Stomach (tissue), 9 donors: ENCODE measurements around the gene DBR1. TPM values are rescaled to one million over a fixed set of nuclear protein-coding genes. Genes with fewer than 3 reads are reported as not detected.

Source experiments
- DNase-seq, 2 donors: peaks; one replicate each; pipeline versions ENCODE4 v3.0.0 to v3.0.0-alpha.2; 2013 to 2019
- H3K27ac ChIP-seq, 5 donors: fragments of 200-600 bp in 4 of 5; sonication (generic) in 4 of 5; one replicate each; pipeline ENCODE4 v1.5.1; 2013 to 2019; ENCODE audit warnings: mild to moderate bottlenecking in 1 of 5, moderate library complexity in 1 of 5
- H3K27me3 ChIP-seq, 3 donors: fragments of 200-600 bp; sonication (generic); one replicate each; pipeline ENCODE4 v1.5.1; 2017 to 2019; ENCODE audit warnings: mixed run types in 1 of 3
- H3K36me3 ChIP-seq, 4 donors: fragments of 200-600 bp; sonication (generic); 1 replicate in 3 of 4; 2 replicates in 1 of 4; pipeline ENCODE4 v1.5.1; 2016 to 2019
- H3K4me1 ChIP-seq, 4 donors: fragments of 200-600 bp; sonication (generic); one replicate each; pipeline ENCODE4 v1.5.1; 2016 to 2019
- H3K4me3 ChIP-seq, 4 donors: fragments of 200-600 bp; sonication (generic) in 3 of 4; one replicate each; pipeline ENCODE4 v1.5.1; 2016 to 2019; ENCODE audit warnings: mild to moderate bottlenecking in 1 of 4
- H3K9me3 ChIP-seq, 4 donors: fragments of 200-600 bp; sonication (generic); one replicate each; pipeline ENCODE4 v1.5.1; 2016 to 2019
- EP300 ChIP-seq: sonication (generic); formaldehyde crosslinking; IDR thresholded peaks from one replicate; pipeline ENCODE4 v1.6.1; 2017; ENCODE audit warnings: antibody characterized with exemption
- POLR2A ChIP-seq, 4 donors: fragments of 450-650 bp; IDR thresholded peaks; one replicate each; pipeline ENCODE4 v1.6.1; 2016; ENCODE audit warnings: antibody characterized with exemption in 4 of 4, control low read depth in 2 of 4, mild to moderate bottlenecking in 1 of 4, moderate library complexity in 1 of 4
- POLR2AphosphoS5 ChIP-seq, 3 donors: sonication (generic); formaldehyde crosslinking; IDR thresholded peaks; one replicate each; pipeline ENCODE4 v1.6.1; 2016; ENCODE audit warnings: antibody characterized with exemption in 3 of 3
- WGBS, 5 donors: extraction: QIAGEN DNeasy Blood & Tissue Kit in 3 of 5; methylation state at CpG; one replicate each; pipeline versions ENCODE4 v1.1.5 to v1.1.7; 2013 to 2018; 5-methylcytosine and 5-hydroxymethylcytosine counted together
- intact Hi-C: fragments of 100-400 bp; cut with DNase I; formaldehyde crosslinking; loops from one replicate; pipeline ENCODE4 v1.15.1; 2023; ENCODE audit warnings: low total_unique reads
- polyA plus RNA-seq, 3 donors: library from polyadenylated mRNA; stranded (reverse); fragments of 200-250 nt; gene quantifications; one replicate each; pipeline ENCODE4 v1.2.3, GENCODE V29; 2013
- total RNA-seq, 5 donors: library from RNA; depleted of rRNA; stranded (reverse); fragments of >200 nt; gene quantifications; one replicate each; pipeline versions ENCODE4 v1.1.0 to v1.2.3, GENCODE V29; 2014 to 2016
- TF ChIP-seq, protein P1 (sequence below), 7 experiments: fragments of 450-650 bp in 4 of 7; fragments of 200-600 bp in 3 of 7; sonication (generic) in 3 of 7; IDR thresholded peaks; one replicate each; pipeline ENCODE4 v1.5.1; 2016 to 2019; ENCODE audit warnings: antibody characterized with exemption in 7 of 7, control low read depth in 2 of 7, mild to moderate bottlenecking in 1 of 7
- donor health status: healthy with polysubstance abuse.
- donor health status: Bipolar disorder and iron deficiency.
- donor health status: healthy.

DBR1 gene
- total and polyA plus RNA-seq, 8 donors: 4.7 to 50.9 (median 9.8) TPM

DNA sequence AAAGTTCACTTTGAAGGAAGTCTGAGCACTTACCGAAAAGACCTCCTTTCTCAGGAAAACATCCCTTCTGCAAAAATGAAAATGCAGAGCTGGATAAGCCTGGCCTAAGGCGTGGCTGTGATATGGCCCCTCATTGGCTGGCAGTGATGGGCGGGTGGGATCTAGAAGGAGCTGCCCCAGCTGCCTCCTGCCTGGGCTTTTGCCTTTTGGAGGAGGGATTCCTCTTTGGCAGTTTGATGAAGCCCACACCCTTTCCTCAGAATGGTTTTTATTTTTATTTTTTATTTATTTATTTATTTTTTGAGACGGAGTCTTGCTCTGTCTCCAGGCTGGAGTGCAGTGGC, 55.3 kb downstream of the DBR1 start:
- Histone ChIP-seq H3K27me3 (peaks cover 0 to 8% (median 0%) of the 10 kb centered on the region in 3 donors), H3K27ac (peak overlapping the region in 1 of 5 donors; percentile 27), H3K4me1 (peaks cover 3 to 37% (median 18%) of the 10 kb centered on the region in 4 donors), H3K4me3 (no peak overlapping the region), H3K36me3 (no peaks in the 10 kb centered on the region), H3K9me3 (no peaks in the 10 kb centered on the region)
- 38 to 58% (median 44%) methylated on average over 4 of the region's 4 CpGs for WGBS, 5 donors
- TF ChIP-seq EP300 (no peak), POLR2A (IDR thresholded peaks at IDR 0.05) (no peak), POLR2AphosphoS5 (IDR thresholded peaks at IDR 0.05) (no peak)
- TF ChIP-seq, protein P1, sequence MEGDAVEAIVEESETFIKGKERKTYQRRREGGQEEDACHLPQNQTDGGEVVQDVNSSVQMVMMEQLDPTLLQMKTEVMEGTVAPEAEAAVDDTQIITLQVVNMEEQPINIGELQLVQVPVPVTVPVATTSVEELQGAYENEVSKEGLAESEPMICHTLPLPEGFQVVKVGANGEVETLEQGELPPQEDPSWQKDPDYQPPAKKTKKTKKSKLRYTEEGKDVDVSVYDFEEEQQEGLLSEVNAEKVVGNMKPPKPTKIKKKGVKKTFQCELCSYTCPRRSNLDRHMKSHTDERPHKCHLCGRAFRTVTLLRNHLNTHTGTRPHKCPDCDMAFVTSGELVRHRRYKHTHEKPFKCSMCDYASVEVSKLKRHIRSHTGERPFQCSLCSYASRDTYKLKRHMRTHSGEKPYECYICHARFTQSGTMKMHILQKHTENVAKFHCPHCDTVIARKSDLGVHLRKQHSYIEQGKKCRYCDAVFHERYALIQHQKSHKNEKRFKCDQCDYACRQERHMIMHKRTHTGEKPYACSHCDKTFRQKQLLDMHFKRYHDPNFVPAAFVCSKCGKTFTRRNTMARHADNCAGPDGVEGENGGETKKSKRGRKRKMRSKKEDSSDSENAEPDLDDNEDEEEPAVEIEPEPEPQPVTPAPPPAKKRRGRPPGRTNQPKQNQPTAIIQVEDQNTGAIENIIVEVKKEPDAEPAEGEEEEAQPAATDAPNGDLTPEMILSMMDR (IDR thresholded peaks at IDR 0.05): no peak
- intact Hi-C loops: loop anchor here (5.0 kb wide), 1 partner anchor 52 kb away; no protein-coding TSS in a partner anchor
- peak in 1 of 2 donors; percentile 17 for DNase-seq

DNA sequence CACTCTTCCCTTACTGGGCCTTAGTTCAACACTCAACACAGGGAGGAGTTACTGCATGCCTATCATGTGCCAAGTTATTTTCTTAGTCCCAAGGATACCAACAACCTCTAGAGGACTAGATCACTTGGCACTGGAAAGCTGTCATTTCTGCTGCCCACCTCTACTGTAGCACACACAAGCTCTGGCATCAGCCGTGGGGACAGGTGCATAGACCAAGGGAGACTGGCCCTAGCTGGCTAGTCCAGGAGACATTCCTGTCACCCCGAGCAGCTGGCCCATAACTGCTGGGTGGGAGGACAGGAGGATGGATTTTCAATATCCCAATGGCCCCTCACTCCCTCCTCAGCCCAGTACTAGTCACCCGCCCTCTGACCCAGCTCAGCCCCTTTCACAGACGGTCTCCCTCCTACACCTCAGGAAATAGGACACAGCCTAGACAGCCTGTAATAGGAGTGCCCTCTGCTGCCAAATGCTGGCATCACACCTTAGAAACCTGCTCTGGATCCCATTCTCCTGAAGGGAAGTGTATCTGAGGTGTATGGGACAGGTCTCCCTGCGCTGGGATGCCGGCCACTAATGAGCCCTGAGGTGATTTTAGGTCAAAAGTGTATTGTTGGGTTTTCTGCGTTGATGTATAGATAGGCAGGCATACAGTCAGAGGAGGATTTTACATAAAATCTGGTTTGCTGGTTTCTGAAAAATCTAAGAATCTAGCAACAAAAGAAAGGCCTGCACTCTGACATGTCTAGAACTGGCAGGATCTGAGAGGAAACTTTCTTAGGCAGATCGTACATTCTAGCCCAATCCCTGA, 55.9 kb downstream of the DBR1 start:
- peaks cover 0 to 8% (median 0%) of the 10 kb centered on the region in 3 donors for H3K27me3 ChIP-seq
- peak overlapping the region in 1 of 5 donors; percentile 27 for H3K27ac ChIP-seq
- DNase-seq: peak; percentile 83 to 88
- H3K4me1 ChIP-seq: peaks cover 7 to 40% (median 24%) of the 10 kb centered on the region in 4 donors
- TF ChIP-seq, protein P1 (IDR thresholded peaks at IDR 0.05): peak in 5 of 7 experiments; percentile 61 to 83 (median 74)
- TF ChIP-seq EP300: no peak
- intact Hi-C loops: loop anchor here (5.0 kb wide), 1 partner anchor 52 kb away; no protein-coding TSS in a partner anchor
- 22 to 28% (median 25%) methylated on average over 7 to 8 of the region's 8 CpGs for WGBS, 5 donors
- H3K9me3 ChIP-seq: no peaks in the 10 kb centered on the region
- no peak overlapping the region for H3K4me3 ChIP-seq
- no peaks in the 10 kb centered on the region for H3K36me3 ChIP-seq

DNA sequence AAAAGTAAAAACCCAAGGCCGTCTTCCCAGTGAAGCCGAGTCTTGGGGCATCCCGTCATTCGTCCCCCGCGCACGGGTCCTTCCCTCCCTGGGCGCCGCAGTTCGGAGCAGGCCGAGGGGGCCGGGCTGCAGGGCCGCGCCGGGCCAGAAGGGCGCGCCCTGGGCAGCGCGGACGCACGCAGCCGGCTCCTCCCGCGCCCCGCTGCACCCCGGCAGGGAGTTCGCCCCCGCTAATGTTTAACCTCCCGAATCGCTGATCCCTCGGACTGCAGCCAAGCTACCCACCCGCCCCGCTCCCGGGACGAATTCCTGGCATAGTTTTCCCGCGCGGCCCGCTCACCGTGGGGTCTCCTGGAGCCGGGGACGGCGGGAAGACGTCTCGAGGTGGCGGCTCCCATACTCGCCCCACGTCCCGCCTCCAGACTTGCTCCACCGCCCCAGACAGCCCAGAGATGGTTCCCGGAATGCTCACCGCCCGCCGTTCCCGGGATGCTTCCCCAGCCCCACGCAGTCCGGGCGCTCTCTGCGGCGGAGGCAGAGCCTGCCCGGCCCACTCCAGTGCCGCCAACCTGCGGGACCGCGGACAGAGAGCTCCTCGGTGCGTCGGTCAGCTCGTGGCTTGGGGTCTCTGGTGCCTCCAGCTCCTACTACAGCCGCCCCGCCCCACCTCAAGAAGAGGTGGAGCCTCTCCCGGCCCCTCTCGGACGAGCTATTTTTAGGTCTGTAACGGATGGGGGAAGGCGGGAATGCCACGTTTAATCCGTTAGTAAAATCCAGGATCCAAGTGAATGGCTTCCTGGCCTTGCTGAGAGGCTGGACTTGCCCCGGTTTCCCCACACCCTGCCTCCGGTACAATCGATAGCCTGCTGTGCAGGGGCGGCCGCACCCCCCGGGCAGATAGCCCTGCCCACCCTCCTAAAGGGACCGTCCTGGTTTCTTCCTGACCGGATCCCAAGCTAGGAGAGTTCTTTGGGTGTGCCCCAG, 59.4 kb downstream of the DBR1 start, which contains the start of gene DZIP1L:
TSS of gene DZIP1L (minus strand) at position 621 of the 984 bp plus-strand sequence. CDS start 11,637 bp downstream, outside the sequence.
- peaks cover 10 to 55% (median 29%) of the 10 kb centered on the region in 4 donors for H3K4me1 ChIP-seq
- peak within 1 kb of the TSS; percentile 77 to 89 (median 85) for H3K27ac ChIP-seq
- H3K4me3 ChIP-seq: peak within 1 kb of the TSS; percentile 60 to 79 (median 75)
- 0 to 2% (median 0%) methylated on average over 59 to 86 of the region's 86 CpGs for WGBS, 5 donors
- intact Hi-C loops: loop anchor here (5.0 kb wide), 1 partner anchor 48 kb away; no protein-coding TSS in a partner anchor
- DNase-seq: peak; percentile 56 to 87
- TF ChIP-seq, protein P1 (IDR thresholded peaks at IDR 0.05): peak in 3 of 7 experiments; percentile 55 to 78 (median 72)
- TF ChIP-seq EP300 (no peak), POLR2A (IDR thresholded peaks at IDR 0.05) (no peak)
- no peaks in the 10 kb centered on the region for H3K9me3 ChIP-seq
- H3K36me3 ChIP-seq: peaks cover 0 to 4% (median 0%) of the 10 kb centered on the region in 4 donors
- H3K27me3 ChIP-seq: peaks cover 0 to 8% (median 0%) of the 10 kb centered on the region in 3 donors
